LNCaP clone FGC (cell line): ENCODE measurements around the gene ACY1.

Source experiments
- DNase-seq: peaks from one replicate; pipeline ENCODE4 v3.0.0-alpha.2; 2011; ENCODE audit warnings: low read depth
- H3K4me3 ChIP-seq: 2 replicates; pipeline ENCODE4 v1.5.1; 2011; ENCODE audit warnings: mild to moderate bottlenecking, low read depth, low read length, control low read depth
- CTCF ChIP-seq: IDR thresholded peaks from 2 replicates; pipeline ENCODE4 v1.5.1; 2012; ENCODE audit warnings: mild to moderate bottlenecking; ENCODE audit not compliant: control insufficient read depth, insufficient read depth; ENCODE audit errors: extremely low read depth

The ACY1 gene

DNA sequence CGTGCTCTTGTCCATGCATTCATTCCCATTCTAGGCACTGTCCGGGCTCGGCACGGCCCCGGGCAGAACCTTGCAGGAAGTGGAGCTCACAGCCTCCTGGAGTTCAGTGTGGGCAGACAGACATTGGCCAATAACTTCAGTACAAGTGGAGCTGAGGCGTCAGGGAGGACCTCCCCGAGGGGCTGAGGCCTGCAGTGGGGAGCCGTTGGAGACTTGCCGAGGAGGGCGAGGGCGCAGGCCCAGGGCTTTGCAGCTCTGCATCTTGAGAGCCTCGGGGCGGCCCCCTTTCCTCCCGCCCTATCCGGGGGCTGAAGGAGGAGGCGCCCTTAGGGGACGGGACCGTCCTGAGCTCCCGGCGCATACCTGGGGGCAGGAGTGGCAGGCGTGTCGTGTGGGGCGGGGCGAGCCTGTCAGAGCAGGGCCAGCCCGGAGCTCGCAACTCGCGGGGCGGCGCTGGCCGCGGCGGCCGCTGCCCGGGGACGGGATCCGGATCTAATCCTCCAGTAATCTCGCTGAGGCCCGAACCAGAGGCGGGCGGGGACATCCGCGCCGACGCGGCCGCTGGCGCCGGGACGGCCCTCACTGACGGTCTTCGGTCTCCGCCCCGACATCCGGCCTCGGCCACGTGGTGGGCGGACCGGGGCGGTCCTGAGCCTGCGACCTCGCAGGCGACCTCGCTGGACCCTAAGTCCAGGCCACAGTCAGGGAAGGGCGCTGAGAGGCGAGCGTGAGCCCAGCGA is at the start of gene ACY1:
TSS of gene ACY1 (plus strand) at position 698 of the 740 bp plus-strand sequence. CDS start 530 bp downstream, outside the sequence.
- DNase-seq, result peak; percentile 81
- TF ChIP-seq CTCF, result no peak; the same call in 1 of the 2 replicates

DNA sequence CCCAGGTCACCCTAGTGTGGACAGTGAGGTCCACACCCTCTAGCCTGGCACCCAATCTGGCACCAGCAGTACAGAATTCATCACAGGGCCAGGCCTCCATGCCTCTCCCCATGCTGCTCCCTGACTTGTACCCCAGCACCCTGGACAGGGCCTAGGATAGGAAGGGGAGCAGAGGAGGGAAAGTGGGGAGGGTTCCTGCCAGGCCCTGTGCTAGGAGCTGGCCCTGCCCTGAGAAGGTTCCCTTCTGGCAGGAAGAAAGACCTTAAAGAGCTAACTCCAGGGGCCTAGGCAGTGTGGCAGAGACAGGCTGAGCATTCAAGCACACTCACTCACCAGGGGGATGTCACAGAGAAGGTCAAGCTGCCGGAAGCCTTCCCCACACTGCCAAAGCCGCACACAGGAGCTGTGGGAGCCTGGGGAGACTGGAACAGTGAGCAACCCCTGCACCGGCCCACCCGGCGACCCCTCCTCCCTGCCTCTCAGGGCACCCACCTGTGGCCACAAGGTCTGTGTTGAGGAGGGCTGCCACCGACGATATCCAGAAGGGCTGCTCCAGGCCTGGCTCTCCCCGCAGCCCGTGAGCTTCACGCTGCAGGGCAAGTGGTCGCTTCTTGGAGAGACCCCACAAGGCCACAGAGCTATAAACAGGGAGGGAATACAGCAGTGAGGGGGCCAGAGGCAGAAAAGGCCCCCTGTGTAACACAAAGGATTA is 49.0 kb upstream of the ACY1 start:
- no peak for DNase-seq
- TF ChIP-seq CTCF, result no peak
- no peak overlapping the region for H3K4me3 ChIP-seq

More for the DNA sequence above, at the start of gene ACY1:
- peak within 1 kb of the TSS; percentile 66 for H3K4me3 ChIP-seq

- DNase-seq, result no peak
- no peak for TF ChIP-seq CTCF
Observed at GRCh38 chr3:51934991-51935885, 48.1 kb upstream of the ACY1 start.

GRCh38 chr3:51935886-51936755 is 47.2 kb upstream of the ACY1 start:
- TF ChIP-seq CTCF, result no peak
- no peak for DNase-seq

More at GRCh38 chr3:51934991-51935885, 48.1 kb upstream of the ACY1 start:
- H3K4me3 ChIP-seq, result no peak overlapping the region

DNA sequence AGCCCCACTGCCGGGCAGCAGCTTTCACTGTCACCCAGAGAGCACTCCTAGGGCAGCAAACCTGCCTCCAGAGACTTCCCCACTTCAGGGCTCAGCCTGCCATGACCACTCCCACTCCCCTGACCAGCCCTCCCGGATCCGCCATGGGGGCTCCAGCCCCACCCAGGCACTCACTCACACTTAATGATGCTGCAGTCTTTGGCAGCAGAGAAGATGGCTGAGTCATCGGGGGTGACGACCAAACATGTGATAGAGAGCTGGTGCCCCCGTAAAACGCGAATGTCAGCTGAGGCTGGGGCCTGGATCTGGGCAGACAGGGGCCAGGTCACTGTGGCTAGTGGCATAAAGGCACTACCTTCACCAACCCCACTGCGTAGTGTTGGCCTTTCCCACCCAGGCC is 46.3 kb upstream of the ACY1 start:
- no peak for DNase-seq
- TF ChIP-seq CTCF, result no peak
- H3K4me3 ChIP-seq, result no peak overlapping the region

More at GRCh38 chr3:51935886-51936755, 47.2 kb upstream of the ACY1 start:
- H3K4me3 ChIP-seq, result no peak overlapping the region
